Ishikawa (cell line): ENCODE measurements around the gene BMP3.

Experiments
- CEBPB ChIP-seq: IDR thresholded peaks from 2 replicates; pipeline ENCODE4 v1.6.1; 2012
- CREB1 ChIP-seq: IDR thresholded peaks from 2 replicates; pipeline ENCODE4 v1.6.1; 2012; ENCODE audit warnings: low read depth
- EGR1 ChIP-seq: IDR thresholded peaks from 2 replicates; pipeline ENCODE4 v1.6.1; 2012
- EP300 ChIP-seq: IDR thresholded peaks from 2 replicates; pipeline ENCODE4 v1.6.1; 2012; ENCODE audit warnings: borderline replicate concordance
- FOXM1 ChIP-seq: IDR thresholded peaks from 2 replicates; pipeline ENCODE4 v1.6.1; 2012; ENCODE audit warnings: low read depth, borderline replicate concordance
- NFIC ChIP-seq: IDR thresholded peaks from 2 replicates; pipeline ENCODE4 v1.6.1; 2012
- RAD21 ChIP-seq: IDR thresholded peaks from 2 replicates; pipeline ENCODE4 v1.6.1; 2012; ENCODE audit warnings: low read depth
- TAF1 ChIP-seq: IDR thresholded peaks from 2 replicates; pipeline ENCODE4 v1.6.1; 2012; ENCODE audit warnings: low read depth, mild to moderate bottlenecking
- TCF12 ChIP-seq: IDR thresholded peaks from 2 replicates; pipeline ENCODE4 v1.6.1; 2012; ENCODE audit warnings: low read depth
- TEAD4 ChIP-seq: IDR thresholded peaks from 2 replicates; pipeline ENCODE4 v1.6.1; 2012
- YY1 ChIP-seq: IDR thresholded peaks from 2 replicates; pipeline ENCODE4 v1.6.1; 2012; ENCODE audit warnings: low read depth
- ZBTB7A ChIP-seq: IDR thresholded peaks from 2 replicates; pipeline ENCODE4 v1.6.1; 2012; ENCODE audit warnings: low read depth
- TF ChIP-seq, protein P1 (sequence below): IDR thresholded peaks from 2 replicates; pipeline ENCODE4 v1.6.1; 2012; ENCODE audit warnings: low read depth, mild to moderate bottlenecking
- TF ChIP-seq, protein P2 (sequence below): IDR thresholded peaks from 2 replicates; pipeline ENCODE4 v1.6.1; 2012
- TF ChIP-seq, protein P3 (sequence below): IDR thresholded peaks from 2 replicates; pipeline ENCODE4 v1.6.1; 2012

Gene BMP3

DNA sequence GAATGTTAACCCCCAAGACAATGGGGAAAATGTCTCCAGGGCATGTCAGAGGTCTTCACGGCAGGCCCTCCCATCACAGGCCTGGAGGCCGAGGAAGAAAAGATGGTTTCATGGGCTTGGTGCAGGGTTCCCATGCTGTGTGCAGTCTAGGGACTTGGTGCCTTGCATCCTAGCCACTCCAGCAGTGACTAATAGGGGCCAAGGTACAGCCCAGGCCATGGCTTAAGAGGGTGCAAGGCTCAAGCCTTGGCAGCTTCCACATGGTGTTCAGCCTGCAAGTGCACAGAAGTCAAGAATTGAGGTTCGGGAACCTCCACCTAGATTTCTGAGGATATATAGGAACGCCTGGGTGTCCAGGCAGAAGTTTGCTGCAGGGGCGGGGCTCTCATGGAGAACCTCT, 50.6 kb downstream of the BMP3 start:
- TF ChIP-seq FOXM1 = no peak
- TF ChIP-seq TAF1 = no peak
- TF ChIP-seq CREB1 = no peak
- TF ChIP-seq EP300 = no peak
- no peak for TF ChIP-seq RAD21

DNA sequence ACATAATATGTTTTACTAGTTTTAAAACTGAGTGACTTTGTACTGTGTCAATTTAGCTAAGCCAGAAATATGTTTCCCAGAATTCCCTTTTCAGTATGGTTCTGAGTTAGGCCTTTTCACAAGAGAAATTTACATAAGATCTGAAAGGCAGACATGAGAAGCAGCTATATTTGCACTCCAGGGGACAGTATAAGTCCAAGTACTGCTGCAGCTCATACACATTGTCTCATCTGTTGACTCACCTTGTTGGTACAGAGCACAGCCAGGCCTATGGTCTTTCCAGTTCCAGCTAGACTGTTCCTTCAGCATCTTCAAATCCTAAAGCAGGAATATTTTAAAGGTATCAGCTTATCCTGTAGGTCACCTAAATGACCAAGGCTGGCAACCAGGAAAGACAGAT, 53.5 kb downstream of the BMP3 start:
- TF ChIP-seq YY1 (no peak), CREB1 (no peak), EP300 (no peak), NFIC (no peak), CEBPB (no peak), TAF1 (no peak), ZBTB7A (no peak), EGR1 (no peak), TCF12 (no peak), RAD21 (no peak), FOXM1 (no peak), TEAD4 (no peak)
- TF ChIP-seq, protein P1, sequence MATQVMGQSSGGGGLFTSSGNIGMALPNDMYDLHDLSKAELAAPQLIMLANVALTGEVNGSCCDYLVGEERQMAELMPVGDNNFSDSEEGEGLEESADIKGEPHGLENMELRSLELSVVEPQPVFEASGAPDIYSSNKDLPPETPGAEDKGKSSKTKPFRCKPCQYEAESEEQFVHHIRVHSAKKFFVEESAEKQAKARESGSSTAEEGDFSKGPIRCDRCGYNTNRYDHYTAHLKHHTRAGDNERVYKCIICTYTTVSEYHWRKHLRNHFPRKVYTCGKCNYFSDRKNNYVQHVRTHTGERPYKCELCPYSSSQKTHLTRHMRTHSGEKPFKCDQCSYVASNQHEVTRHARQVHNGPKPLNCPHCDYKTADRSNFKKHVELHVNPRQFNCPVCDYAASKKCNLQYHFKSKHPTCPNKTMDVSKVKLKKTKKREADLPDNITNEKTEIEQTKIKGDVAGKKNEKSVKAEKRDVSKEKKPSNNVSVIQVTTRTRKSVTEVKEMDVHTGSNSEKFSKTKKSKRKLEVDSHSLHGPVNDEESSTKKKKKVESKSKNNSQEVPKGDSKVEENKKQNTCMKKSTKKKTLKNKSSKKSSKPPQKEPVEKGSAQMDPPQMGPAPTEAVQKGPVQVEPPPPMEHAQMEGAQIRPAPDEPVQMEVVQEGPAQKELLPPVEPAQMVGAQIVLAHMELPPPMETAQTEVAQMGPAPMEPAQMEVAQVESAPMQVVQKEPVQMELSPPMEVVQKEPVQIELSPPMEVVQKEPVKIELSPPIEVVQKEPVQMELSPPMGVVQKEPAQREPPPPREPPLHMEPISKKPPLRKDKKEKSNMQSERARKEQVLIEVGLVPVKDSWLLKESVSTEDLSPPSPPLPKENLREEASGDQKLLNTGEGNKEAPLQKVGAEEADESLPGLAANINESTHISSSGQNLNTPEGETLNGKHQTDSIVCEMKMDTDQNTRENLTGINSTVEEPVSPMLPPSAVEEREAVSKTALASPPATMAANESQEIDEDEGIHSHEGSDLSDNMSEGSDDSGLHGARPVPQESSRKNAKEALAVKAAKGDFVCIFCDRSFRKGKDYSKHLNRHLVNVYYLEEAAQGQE = no peak
- TF ChIP-seq, protein P2, sequence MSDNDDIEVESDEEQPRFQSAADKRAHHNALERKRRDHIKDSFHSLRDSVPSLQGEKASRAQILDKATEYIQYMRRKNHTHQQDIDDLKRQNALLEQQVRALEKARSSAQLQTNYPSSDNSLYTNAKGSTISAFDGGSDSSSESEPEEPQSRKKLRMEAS = no peak
- TF ChIP-seq, protein P3, sequence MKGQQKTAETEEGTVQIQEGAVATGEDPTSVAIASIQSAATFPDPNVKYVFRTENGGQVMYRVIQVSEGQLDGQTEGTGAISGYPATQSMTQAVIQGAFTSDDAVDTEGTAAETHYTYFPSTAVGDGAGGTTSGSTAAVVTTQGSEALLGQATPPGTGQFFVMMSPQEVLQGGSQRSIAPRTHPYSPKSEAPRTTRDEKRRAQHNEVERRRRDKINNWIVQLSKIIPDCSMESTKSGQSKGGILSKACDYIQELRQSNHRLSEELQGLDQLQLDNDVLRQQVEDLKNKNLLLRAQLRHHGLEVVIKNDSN = no peak

DNA sequence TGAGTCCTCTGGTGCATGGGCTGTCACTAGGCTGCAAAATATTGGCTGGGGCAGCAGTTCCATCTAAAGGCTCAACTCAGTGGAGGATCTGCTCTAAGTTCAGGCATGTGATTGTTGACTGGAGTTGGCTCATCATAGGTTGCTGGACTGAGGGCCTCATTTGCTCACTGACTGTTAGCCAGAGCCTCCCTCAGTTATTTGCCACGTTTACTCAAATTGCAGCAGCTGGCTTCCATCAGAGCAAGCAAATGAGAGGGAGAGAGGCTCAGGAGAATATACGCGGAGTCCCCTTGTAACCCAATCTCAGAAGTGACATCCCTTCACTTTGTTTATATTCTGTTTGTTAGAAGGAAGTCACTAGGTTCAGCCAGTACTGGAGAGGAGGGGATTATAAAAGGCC, 54.1 kb downstream of the BMP3 start:
- TF ChIP-seq, protein P2 = no peak
- TF ChIP-seq RAD21 = no peak
- TF ChIP-seq TCF12 = no peak
- TF ChIP-seq CEBPB = no peak
- no peak for TF ChIP-seq EP300
- no peak for TF ChIP-seq ZBTB7A
- no peak for TF ChIP-seq NFIC
- no peak for TF ChIP-seq TAF1
- no peak for TF ChIP-seq FOXM1
- TF ChIP-seq EGR1 = no peak
- TF ChIP-seq, protein P1 = no peak
- no peak for TF ChIP-seq TEAD4
- no peak for TF ChIP-seq YY1
- TF ChIP-seq CREB1 = no peak
- TF ChIP-seq, protein P3 = no peak

DNA sequence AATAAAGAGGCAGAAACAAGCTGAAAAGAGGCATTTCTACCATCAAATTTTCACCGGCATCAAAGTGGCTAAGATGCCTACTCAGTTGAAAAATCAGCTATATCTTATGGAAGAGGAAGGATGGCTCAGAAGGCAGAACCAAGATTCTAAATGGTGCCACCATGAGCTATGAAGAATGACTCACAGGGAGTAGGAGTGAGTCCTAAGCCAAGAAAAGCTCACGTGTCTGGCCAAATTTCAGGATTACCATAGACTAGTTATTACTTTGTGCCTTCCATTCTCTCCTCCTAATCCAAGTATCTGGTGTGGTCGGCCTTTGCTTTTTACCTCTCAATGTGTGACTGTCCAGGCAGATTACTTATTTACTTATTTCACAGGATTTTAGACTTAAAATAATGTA, 54.8 kb downstream of the BMP3 start:
- TF ChIP-seq NFIC (no peak), TCF12 (no peak), EP300 (no peak), RAD21 (no peak), TAF1 (no peak), CREB1 (no peak), YY1 (no peak), EGR1 (no peak), ZBTB7A (no peak), TEAD4 (no peak)
- TF ChIP-seq, protein P2 = no peak
- TF ChIP-seq, protein P1 = no peak
- TF ChIP-seq, protein P3 = no peak

DNA sequence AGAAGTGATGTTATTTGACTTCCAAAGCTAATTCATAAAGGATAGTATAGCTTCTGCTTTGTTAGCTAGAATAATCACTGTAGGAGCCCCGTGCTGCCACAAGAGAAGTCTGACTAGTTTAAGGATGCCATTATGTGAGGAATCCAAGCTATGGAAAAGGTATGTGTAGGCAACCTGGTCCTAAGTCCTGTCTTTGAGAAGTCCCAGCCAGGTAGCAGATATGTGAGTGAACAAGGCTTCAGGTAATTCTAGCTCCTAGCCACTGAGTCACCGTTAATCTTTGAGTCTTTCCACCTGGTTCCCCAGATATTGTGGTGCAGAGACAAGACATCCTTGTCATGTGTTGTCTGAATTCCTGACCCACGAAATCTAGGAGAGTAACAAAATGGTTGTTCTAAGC, 55.5 kb downstream of the BMP3 start:
- TF ChIP-seq TEAD4 = no peak
- TF ChIP-seq, protein P3 = no peak
- TF ChIP-seq ZBTB7A = no peak
- TF ChIP-seq, protein P1 = no peak
- TF ChIP-seq EP300 = no peak
- no peak for TF ChIP-seq FOXM1
- TF ChIP-seq TCF12 = no peak
- TF ChIP-seq NFIC = no peak
- TF ChIP-seq EGR1 = no peak
- TF ChIP-seq CREB1 = no peak
- no peak for TF ChIP-seq TAF1
